ENCODE measurements around the gene LENEP. TPM values are rescaled to one million over a fixed set of nuclear protein-coding genes. Genes with fewer than 3 reads are reported as not detected.
A peak's percentile ranks its signal among the peaks of the same experiment; 100 is the strongest.

The LENEP gene
- total RNA-seq, 1 donor from 2014 or later: 0.82 TPM

DNA sequence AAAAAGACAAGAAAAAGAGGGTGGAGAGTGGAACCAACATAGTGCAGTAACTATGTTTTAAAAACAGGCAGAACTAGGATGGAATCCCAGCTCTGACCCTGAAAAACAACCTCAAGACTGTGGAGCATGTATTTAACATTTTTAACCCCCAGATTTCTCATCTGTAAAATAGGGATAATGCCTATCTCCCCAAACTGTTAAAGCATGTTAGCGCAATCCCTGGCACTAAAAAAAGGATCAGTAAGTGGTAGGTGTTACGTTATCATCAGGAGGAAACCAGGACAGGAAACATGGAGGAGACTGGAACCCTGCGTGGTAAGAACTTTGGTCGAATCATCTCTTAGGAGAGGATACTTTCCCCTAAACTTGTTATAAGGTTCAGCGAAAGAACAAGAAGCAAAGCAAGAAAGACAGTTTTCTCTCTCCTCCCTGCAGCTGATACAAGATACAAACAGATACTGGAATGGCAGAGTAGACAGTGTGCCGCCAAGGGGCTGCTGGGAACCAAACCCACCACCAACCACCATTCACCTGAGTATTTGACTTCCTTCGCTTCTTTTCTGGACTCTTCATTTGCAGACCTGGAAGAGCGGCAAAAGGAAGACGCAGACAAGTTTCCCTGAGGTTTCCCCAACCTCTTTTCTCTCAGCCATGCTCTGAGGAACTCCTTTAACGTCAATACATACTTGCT lies 32.8 kb upstream of the LENEP start:
- Mint-ChIP-seq H3K27ac (ENCODE audit: unreplicated experiment) (peak overlapping the region; percentile 95), H3K4me1 (ENCODE audit: unreplicated experiment) (peaks cover 59% of the 10 kb centered on the region), H3K9me3 (ENCODE audit: unreplicated experiment) (no peaks in the 10 kb centered on the region), H3K4me3 (ENCODE audit: unreplicated experiment) (peak overlapping the region; percentile 95), H3K27me3 (ENCODE audit: unreplicated experiment) (peaks cover 18% of the 10 kb centered on the region), H3K36me3 (ENCODE audit: low read depth, unreplicated experiment) (peaks cover 41% of the 10 kb centered on the region)
- TF ChIP-seq, protein P1, sequence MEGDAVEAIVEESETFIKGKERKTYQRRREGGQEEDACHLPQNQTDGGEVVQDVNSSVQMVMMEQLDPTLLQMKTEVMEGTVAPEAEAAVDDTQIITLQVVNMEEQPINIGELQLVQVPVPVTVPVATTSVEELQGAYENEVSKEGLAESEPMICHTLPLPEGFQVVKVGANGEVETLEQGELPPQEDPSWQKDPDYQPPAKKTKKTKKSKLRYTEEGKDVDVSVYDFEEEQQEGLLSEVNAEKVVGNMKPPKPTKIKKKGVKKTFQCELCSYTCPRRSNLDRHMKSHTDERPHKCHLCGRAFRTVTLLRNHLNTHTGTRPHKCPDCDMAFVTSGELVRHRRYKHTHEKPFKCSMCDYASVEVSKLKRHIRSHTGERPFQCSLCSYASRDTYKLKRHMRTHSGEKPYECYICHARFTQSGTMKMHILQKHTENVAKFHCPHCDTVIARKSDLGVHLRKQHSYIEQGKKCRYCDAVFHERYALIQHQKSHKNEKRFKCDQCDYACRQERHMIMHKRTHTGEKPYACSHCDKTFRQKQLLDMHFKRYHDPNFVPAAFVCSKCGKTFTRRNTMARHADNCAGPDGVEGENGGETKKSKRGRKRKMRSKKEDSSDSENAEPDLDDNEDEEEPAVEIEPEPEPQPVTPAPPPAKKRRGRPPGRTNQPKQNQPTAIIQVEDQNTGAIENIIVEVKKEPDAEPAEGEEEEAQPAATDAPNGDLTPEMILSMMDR (IDR thresholded peaks at IDR 0.05; ENCODE audit: unreplicated experiment): no peak
- DNase-seq (ENCODE audit: low spot score): no peak

DNA sequence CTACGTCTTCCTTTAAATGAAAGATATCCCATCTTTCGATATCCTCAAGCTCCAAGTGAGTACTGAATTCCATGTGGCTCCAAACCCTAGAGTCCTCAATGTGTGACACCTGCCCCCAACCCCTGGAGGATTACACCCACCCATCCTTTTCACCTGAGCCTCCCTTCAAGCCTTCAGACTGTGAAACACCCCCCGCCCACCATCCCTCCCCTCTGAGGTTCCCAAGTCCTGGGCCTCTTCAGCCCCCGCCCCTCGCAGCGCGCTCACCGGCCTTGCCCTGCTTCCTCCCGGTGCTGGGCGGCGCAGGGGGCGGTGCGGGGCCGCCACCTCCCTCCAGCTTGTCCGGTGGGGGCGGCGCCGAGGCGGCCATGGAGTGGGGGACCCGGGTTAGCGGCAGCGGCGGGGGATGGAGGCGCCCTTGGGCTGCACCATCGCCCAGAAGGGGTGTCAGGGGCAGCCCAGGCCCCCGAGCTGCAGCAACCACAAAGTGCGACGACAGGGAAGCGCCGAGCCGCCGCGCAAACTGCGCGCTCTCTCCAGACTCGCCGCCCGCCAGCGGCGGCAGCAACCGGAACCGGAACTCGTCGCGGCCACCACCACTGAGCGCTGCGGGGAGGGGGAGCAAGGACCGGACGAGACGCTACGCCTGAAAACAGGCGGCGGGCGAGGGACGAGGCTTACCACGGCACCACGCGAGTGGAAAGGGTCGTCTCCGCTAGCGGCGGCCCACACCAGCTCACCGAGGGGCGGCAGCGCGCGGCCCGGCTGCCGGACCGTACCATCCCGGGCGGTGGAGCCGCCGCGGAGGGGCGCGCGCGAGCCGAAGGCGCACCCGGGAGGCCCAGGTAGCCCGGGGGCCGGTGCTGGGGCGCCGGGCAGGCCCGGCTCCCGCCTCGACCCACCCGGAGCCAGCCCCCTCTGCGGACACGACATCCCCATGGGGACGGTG lies 31.9 kb upstream of the LENEP start, which contains the start of gene PYGO2:
PYGO2 (minus strand) TSS at position 576 of the 949 bp plus-strand sequence; CDS start at position 370, 206 bp downstream.
- Mint-ChIP-seq H3K27me3 (ENCODE audit: unreplicated experiment) (peaks cover 11% of the 10 kb centered on the region), H3K36me3 (ENCODE audit: low read depth, unreplicated experiment) (peaks cover 38% of the 10 kb centered on the region), H3K27ac (ENCODE audit: unreplicated experiment) (peak within 1 kb of the TSS; percentile 95), H3K9me3 (ENCODE audit: unreplicated experiment) (no peaks in the 10 kb centered on the region), H3K4me1 (ENCODE audit: unreplicated experiment) (peaks cover 59% of the 10 kb centered on the region), H3K4me3 (ENCODE audit: unreplicated experiment) (peak within 1 kb of the TSS; percentile 95)
- TF ChIP-seq, protein P1 (IDR thresholded peaks at IDR 0.05; ENCODE audit: unreplicated experiment): peak; percentile 50
- DNase-seq (ENCODE audit: low spot score): peak; percentile 85

DNA sequence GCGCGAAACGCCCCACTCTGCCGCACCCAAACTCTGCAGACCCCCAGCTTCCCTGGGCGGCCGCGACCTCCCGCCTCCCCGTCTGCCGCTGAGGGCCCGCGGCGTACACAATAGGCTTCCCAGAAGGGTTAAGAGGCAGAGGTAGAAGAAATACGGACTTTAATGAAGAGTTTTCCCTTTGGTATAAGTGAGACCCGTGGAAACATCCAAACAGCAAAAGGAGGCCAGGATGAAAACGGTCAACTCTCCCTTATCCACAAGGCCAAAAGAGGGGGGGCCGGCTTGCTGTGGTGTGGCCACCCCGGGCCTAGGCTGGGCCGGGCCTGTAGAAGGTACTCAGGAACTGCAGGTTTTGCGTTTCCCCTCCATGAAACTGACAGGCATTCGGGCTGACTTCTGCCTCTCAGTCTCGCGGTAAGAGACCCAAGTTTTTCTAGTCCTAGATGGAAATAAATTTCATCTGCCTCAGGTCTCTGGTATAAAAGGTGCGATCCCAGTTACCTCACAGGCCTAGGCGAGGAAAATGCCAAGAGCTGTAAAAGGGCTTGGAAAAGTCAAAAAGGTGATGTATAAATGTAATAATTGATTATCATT lies 31.1 kb upstream of the LENEP start:
- no peak for DNase-seq (ENCODE audit: low spot score)
- H3K36me3 Mint-ChIP-seq (ENCODE audit: low read depth, unreplicated experiment): peaks cover 41% of the 10 kb centered on the region
- peak overlapping the region; percentile 86 for H3K4me3 Mint-ChIP-seq (ENCODE audit: unreplicated experiment)
- H3K27me3 Mint-ChIP-seq (ENCODE audit: unreplicated experiment): peaks cover 9% of the 10 kb centered on the region
- H3K9me3 Mint-ChIP-seq (ENCODE audit: unreplicated experiment): no peaks in the 10 kb centered on the region
- H3K27ac Mint-ChIP-seq (ENCODE audit: unreplicated experiment): peak overlapping the region; percentile 89
- H3K4me1 Mint-ChIP-seq (ENCODE audit: unreplicated experiment): peaks cover 59% of the 10 kb centered on the region
- TF ChIP-seq, protein P1 (IDR thresholded peaks at IDR 0.05; ENCODE audit: unreplicated experiment): no peak

DNA sequence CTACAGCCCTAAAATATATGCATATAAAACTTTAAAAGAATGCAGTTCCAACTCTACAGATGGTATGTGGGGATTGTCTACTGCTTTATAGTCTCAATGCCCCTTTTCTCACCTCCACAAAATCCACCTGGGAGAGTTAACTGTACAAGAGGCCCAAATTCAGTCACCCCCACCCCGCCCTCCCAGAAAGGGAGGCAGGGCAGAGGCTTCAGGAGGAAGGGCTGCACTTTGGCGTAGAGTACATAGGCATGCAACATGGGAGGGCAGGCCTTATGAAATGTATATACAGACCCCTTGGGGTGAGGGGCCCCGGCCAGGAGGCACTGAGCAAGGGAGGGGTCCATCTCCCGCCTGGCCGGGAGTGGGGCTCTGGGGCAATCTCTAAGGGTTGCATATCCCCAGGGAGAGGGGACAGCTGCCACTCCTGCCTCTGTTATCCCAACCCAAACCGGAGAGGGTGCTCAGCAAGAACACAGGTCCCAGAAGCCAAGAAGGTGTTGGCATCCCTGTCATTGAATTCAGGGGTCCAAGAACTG lies 30.5 kb upstream of the LENEP start:
- Mint-ChIP-seq H3K27me3 (ENCODE audit: unreplicated experiment) (peaks cover 12% of the 10 kb centered on the region), H3K4me1 (ENCODE audit: unreplicated experiment) (peaks cover 62% of the 10 kb centered on the region), H3K36me3 (ENCODE audit: low read depth, unreplicated experiment) (peaks cover 46% of the 10 kb centered on the region), H3K9me3 (ENCODE audit: unreplicated experiment) (no peaks in the 10 kb centered on the region), H3K4me3 (ENCODE audit: unreplicated experiment) (peak overlapping the region; percentile 86), H3K27ac (ENCODE audit: unreplicated experiment) (peak overlapping the region; percentile 89)
- no peak for DNase-seq (ENCODE audit: low spot score)
- TF ChIP-seq, protein P1 (IDR thresholded peaks at IDR 0.05; ENCODE audit: unreplicated experiment): no peak

Measured in endothelial cell (in vitro differentiated cells).